Colon (tissue), 2 donors: ENCODE data around the gene SLC39A13.

Experiments
- FAIRE-seq: peaks from 2 replicates; lab custom pipeline; 2012; peaks lifted over from hg19 to GRCh38; lab: Jason Lieb, UNC
- donor health status: control.
- donor health status: control.

Gene SLC39A13

DNA sequence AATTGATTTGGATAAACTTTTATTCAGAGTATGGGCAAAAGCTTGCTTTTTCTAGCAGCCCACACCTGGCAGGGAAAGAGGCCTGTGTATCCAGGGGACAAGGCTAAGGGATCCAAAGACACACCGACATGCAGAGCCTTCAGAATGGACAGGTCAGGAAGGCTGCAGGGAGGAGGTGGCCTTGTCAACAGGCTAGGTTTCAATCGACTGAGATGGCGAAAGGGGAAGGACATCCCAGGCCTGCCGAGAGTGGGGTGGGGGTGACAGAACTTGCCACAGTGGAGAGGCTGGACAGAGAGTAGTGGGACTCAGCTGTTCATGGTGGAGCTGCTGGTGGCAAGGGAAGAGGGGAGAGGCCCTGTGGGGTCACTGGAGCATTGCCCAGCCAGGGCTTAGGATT is 5.3 kb upstream of the SLC39A13 start:
- no peak for FAIRE-seq

GRCh38 chr11:47403571-47403970 is 4.8 kb upstream of the SLC39A13 start:
- no peak for FAIRE-seq

- no peak for FAIRE-seq
Measured at GRCh38 chr11:47406896-47407745, 1.3 kb upstream of the SLC39A13 start.

DNA sequence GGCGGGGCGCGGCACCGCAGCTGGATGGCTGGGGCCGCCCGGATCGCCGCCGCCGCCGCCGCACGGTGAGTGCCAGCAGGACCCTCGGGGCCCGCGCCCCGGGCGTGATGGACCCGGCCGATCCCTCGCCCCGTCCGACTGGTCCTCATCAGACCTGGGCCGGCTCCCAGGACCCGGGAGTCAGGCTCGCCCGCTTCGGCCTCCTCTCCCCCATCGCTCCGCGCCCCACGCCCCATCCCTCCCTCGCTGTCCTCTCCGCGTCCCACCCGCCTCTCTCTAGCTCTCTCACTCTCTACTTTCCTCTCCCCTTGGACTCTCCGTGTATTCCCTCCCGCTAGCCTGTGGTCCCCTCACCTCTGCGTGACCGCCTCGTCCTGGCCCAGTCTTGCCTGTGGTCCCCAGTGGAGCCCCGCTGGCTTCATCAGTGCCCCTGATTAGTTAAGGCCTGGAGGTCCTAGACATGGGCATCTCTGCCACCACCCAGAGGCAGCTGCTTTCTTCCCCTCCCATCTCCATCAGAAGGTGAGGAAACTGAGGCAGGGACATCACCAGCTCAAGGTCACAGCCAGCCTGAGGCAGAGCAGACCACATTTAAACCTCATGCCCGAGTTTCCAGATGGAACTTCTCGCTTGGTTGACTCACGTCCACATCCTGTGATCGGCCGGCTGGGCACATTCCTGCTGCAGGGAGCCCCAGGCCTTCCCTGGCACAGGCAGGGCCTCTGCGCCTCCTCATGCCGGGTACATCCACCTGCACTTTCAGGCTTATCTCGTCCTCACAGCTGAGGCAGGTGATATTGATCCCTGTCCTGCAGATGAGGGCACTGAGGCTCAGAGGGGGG is 429 bp downstream of the SLC39A13 start:
- no peak for FAIRE-seq

DNA sequence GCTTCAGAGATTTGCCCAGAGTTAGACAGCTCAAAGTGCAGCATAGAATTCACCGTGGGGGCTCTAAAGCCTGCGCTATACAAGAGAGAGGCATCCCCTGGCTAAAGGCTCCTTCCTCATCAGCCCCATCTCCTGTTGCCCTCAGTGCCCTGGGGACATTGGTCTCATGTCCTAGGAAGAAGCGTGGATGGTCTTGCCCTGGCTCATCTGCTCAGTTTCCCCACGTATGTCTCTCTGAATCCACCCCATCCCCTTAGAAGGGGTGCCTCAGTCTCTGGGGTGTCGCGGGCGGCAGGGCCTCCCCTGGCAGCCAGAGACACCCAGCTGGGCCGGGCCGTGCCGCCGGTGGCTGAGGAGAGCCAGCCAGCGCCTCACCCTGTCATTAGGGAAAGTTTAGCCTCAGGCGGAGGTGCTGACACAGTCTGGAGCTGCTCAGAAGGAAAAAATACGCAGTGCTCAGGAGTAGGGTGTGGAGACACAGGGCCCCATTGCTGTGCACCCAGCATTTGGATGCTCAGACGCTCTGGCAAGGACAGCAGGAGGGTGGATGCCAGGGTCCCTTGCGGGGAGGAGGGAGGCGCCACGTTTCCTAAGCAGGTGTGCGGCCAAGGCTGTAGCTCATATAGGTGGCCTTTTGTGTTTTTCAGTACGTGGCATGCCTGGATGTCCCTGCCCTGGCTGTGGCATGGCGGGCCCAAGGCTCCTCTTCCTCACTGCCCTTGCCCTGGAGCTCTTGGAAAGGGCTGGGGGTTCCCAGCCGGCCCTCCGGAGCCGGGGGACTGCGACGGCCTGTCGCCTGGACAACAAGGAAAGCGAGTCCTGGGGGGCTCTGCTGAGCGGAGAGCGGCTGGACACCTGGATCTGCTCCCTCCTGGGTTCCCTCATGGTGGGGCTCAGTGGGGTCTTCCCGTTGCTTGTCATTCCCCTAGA is 1.3 kb downstream of the SLC39A13 start:
- no peak for FAIRE-seq

- no peak for FAIRE-seq
Measured at GRCh38 chr11:47410370-47411264, 2.2 kb downstream of the SLC39A13 start.

- FAIRE-seq, result no peak
Measured at GRCh38 chr11:47411884-47412746, 3.7 kb downstream of the SLC39A13 start.

GRCh38 chr11:47413351-47413750 is 5.0 kb downstream of the SLC39A13 start:
- no peak for FAIRE-seq

- no peak for FAIRE-seq
Measured at GRCh38 chr11:47413908-47414684, 5.7 kb downstream of the SLC39A13 start.

GRCh38 chr11:47414685-47415070 is 6.3 kb downstream of the SLC39A13 start:
- FAIRE-seq, result no peak

DNA sequence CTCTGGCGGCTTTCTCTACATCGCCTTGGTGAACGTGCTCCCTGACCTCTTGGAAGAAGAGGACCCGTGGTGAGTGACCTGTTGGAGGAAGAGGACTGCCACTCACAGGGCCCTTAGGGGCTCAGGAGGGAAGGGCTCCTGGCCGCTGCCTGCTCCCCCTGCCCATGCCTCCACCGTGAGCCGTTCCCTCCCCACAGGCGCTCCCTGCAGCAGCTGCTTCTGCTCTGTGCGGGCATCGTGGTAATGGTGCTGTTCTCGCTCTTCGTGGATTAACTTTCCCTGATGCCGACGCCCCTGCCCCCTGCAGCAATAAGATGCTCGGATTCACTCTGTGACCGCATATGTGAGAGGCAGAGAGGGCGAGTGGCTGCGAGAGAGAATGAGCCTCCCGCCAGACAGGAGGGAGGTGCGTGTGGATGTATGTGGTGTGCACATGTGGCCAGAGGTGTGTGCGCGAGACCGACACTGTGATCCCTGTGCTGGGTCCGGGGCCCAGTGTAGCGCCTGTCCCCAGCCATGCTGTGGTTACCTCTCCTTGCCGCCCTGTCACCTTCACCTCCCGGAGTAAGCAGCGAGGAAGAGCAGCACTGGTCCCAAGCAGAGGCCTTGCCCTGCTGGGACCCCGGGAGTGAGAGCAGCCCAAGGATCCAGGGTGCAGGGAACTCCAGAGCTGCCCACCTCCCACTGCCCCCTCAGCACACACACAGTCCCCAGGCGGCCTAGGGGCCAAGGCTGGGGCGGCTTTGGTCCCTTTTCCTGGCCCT is 6.9 kb downstream of the SLC39A13 start:
- no peak for FAIRE-seq

DNA sequence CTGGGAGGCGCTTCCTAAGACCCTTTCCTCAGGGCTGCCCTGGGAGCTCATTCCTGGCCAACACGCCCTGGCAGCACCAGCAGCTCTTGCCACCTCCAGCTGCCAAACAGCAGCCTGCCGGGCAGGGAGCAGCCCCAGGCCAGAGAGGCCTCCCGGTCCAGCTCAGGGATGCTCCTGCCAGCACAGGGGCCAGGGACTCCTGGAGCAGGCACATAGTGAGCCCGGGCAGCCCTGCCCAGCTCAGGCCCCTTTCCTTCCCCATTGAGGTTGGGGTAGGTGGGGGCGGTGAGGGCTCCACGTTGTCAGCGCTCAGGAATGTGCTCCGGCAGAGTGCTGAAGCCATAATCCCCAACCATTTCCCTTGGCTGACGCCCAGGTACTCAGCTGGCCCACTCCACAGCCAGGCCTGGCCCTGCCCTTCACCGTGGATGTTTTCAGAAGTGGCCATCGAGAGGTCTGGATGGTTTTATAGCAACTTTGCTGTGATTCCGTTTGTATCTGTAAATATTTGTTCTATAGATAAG is 7.6 kb downstream of the SLC39A13 start:
- no peak for FAIRE-seq

- no peak for FAIRE-seq
Measured at GRCh38 chr11:47417712-47418111, 9.3 kb downstream of the SLC39A13 start.

DNA sequence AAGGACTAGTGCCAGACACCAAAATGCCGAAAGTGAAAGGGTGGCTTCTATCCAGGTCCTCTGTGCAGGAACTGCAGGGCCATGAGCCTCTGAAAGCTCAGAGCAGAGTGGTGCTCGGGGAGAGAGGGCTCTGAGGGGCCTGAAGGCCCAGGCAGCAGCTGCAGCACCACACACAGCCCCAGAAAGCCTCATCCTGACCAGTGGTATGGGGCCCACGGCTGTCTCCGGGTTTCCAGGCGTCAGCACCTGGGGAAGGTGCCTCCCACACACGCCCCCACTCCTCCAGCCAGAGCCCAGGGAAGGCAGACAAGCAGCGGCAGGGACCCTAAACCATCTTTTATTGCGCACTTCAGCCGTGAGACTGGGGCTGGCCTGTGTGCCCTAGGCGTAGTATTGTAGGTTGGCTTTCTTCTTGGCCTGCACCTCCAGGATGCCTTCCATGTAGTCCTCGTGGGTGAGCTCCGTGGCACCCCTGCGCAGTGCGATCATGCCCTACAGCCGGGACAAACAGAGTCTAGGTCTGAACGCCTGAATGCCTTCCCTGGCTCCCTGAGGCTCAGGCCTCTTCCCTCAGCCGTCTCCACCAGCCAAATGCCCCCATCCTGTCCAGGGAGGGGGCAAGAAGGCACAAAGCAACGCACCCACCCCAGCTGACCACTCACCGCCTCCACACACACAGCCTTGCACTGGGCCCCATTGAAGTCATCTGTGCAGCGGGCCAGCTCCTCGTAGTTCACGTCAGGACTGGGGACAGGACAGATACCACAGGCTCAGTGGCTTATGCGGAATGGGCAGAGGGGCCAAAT is 10.3 kb downstream of the SLC39A13 start:
- FAIRE-seq, result no peak

GRCh38 chr11:47425611-47426010 is 17.2 kb downstream of the SLC39A13 start:
- FAIRE-seq, result no peak

GRCh38 chr11:47426062-47426956 is 17.9 kb downstream of the SLC39A13 start, which contains the start of gene PSMC3:
TSS of gene PSMC3 (minus strand) at chr11:47426439. CDS start at chr11:47426279, 160 bp downstream.
- peak; percentile 71 for FAIRE-seq
